ENCODE data around the gene CELF4. TPM values are rescaled to one million over a fixed set of nuclear protein-coding genes. Genes with fewer than 3 reads are reported as not detected.

Gene CELF4
- polyA plus RNA-seq, 2 donors, result 0.02 to 0.06 TPM

- H3K4me1 ChIP-seq (ENCODE audit: control insufficient read depth in 2 of 2, insufficient read depth in 2 of 2, low read length in 1 of 2), result peaks cover 0 to 7% of the 10 kb centered on the region in 2 donors
- no peak overlapping the region for H3K4me3 ChIP-seq (ENCODE audit: low read depth in 1 of 2, low read length in 2 of 2)
- H3K9me3 ChIP-seq (ENCODE audit: control insufficient read depth in 2 of 2, insufficient read depth in 1 of 2, low read depth in 1 of 2, low read length in 1 of 2), result no peaks in the 10 kb centered on the region
- no peak overlapping the region for H3K27ac ChIP-seq (ENCODE audit: low read depth in 2 of 2, low read length in 1 of 2)
- H3K27me3 ChIP-seq (ENCODE audit: control insufficient read depth in 1 of 2, insufficient read depth in 2 of 2, low read length in 2 of 2), result peaks cover 0 to 2% of the 10 kb centered on the region in 2 donors
- no peaks in the 10 kb centered on the region for H3K36me3 ChIP-seq (ENCODE audit: control insufficient read depth in 2 of 2, insufficient read depth in 2 of 2, low read length in 1 of 2)
- 38 to 57% methylated on average over 3 of the region's 3 CpGs for WGBS, 2 donors
These were observed 209.8 kb downstream of the CELF4 start for GRCh38 chr18:37355772-37356171.

GRCh38 chr18:37351110-37351509, 214.5 kb downstream of the CELF4 start:
- H3K4me1 ChIP-seq (ENCODE audit: control insufficient read depth in 2 of 2, insufficient read depth in 2 of 2, low read length in 1 of 2), result no peaks in the 10 kb centered on the region
- WGBS, 2 donors, result 67 to 70% methylated on average over 9 of the region's 9 CpGs
- no peaks in the 10 kb centered on the region for H3K36me3 ChIP-seq (ENCODE audit: control insufficient read depth in 2 of 2, insufficient read depth in 2 of 2, low read length in 1 of 2)
- H3K4me3 ChIP-seq (ENCODE audit: low read depth in 1 of 2, low read length in 2 of 2), result no peak overlapping the region
- H3K27ac ChIP-seq (ENCODE audit: low read depth in 2 of 2, low read length in 1 of 2), result no peak overlapping the region
- H3K9me3 ChIP-seq (ENCODE audit: control insufficient read depth in 2 of 2, insufficient read depth in 1 of 2, low read depth in 1 of 2, low read length in 1 of 2), result no peaks in the 10 kb centered on the region
- H3K27me3 ChIP-seq (ENCODE audit: control insufficient read depth in 1 of 2, insufficient read depth in 2 of 2, low read length in 2 of 2), result peaks cover 0 to 2% of the 10 kb centered on the region in 2 donors

GRCh38 chr18:37348729-37349128, 216.9 kb downstream of the CELF4 start:
- peaks cover 0 to 3% of the 10 kb centered on the region in 2 donors for H3K27me3 ChIP-seq (ENCODE audit: control insufficient read depth in 1 of 2, insufficient read depth in 2 of 2, low read length in 2 of 2)
- no peak overlapping the region for H3K27ac ChIP-seq (ENCODE audit: low read depth in 2 of 2, low read length in 1 of 2)
- no peaks in the 10 kb centered on the region for H3K9me3 ChIP-seq (ENCODE audit: control insufficient read depth in 2 of 2, insufficient read depth in 1 of 2, low read depth in 1 of 2, low read length in 1 of 2)
- WGBS, 2 donors, result 66 to 78% methylated on average over 2 of the region's 2 CpGs
- no peaks in the 10 kb centered on the region for H3K4me1 ChIP-seq (ENCODE audit: control insufficient read depth in 2 of 2, insufficient read depth in 2 of 2, low read length in 1 of 2)
- H3K4me3 ChIP-seq (ENCODE audit: low read depth in 1 of 2, low read length in 2 of 2), result no peak overlapping the region
- no peaks in the 10 kb centered on the region for H3K36me3 ChIP-seq (ENCODE audit: control insufficient read depth in 2 of 2, insufficient read depth in 2 of 2, low read length in 1 of 2)

- no peaks in the 10 kb centered on the region for H3K36me3 ChIP-seq (ENCODE audit: control insufficient read depth in 2 of 2, insufficient read depth in 2 of 2, low read length in 1 of 2)
- no peak overlapping the region for H3K27ac ChIP-seq (ENCODE audit: low read depth in 2 of 2, low read length in 1 of 2)
- peaks cover 0 to 3% of the 10 kb centered on the region in 2 donors for H3K27me3 ChIP-seq (ENCODE audit: control insufficient read depth in 1 of 2, insufficient read depth in 2 of 2, low read length in 2 of 2)
- H3K4me3 ChIP-seq (ENCODE audit: low read depth in 1 of 2, low read length in 2 of 2), result no peak overlapping the region
- 65 to 75% methylated on average over 3 of the region's 3 CpGs for WGBS, 2 donors
- no peaks in the 10 kb centered on the region for H3K9me3 ChIP-seq (ENCODE audit: control insufficient read depth in 2 of 2, insufficient read depth in 1 of 2, low read depth in 1 of 2, low read length in 1 of 2)
- peaks cover 0 to 3% of the 10 kb centered on the region in 2 donors for H3K4me1 ChIP-seq (ENCODE audit: control insufficient read depth in 2 of 2, insufficient read depth in 2 of 2, low read length in 1 of 2)
These were observed 219.6 kb downstream of the CELF4 start for GRCh38 chr18:37346048-37346447.

GRCh38 chr18:37343542-37343851, 222.1 kb downstream of the CELF4 start:
- no peaks in the 10 kb centered on the region for H3K36me3 ChIP-seq (ENCODE audit: control insufficient read depth in 2 of 2, insufficient read depth in 2 of 2, low read length in 1 of 2)
- 17 to 23% methylated on average over 7 of the region's 7 CpGs for WGBS, 2 donors
- no peak overlapping the region for H3K27ac ChIP-seq (ENCODE audit: low read depth in 2 of 2, low read length in 1 of 2)
- no peak overlapping the region for H3K4me3 ChIP-seq (ENCODE audit: low read depth in 1 of 2, low read length in 2 of 2)
- H3K9me3 ChIP-seq (ENCODE audit: control insufficient read depth in 2 of 2, insufficient read depth in 1 of 2, low read depth in 1 of 2, low read length in 1 of 2), result no peaks in the 10 kb centered on the region
- peaks cover 0 to 3% of the 10 kb centered on the region in 2 donors for H3K27me3 ChIP-seq (ENCODE audit: control insufficient read depth in 1 of 2, insufficient read depth in 2 of 2, low read length in 2 of 2)
- H3K4me1 ChIP-seq (ENCODE audit: control insufficient read depth in 2 of 2, insufficient read depth in 2 of 2, low read length in 1 of 2), result peaks cover 0 to 3% of the 10 kb centered on the region in 2 donors

- Histone ChIP-seq H3K4me1 (ENCODE audit: control insufficient read depth in 2 of 2, insufficient read depth in 2 of 2, low read length in 1 of 2) (peaks cover 0 to 3% of the 10 kb centered on the region in 2 donors), H3K27me3 (ENCODE audit: control insufficient read depth in 1 of 2, insufficient read depth in 2 of 2, low read length in 2 of 2) (peaks cover 0 to 3% of the 10 kb centered on the region in 2 donors), H3K9me3 (ENCODE audit: control insufficient read depth in 2 of 2, insufficient read depth in 1 of 2, low read depth in 1 of 2, low read length in 1 of 2) (no peaks in the 10 kb centered on the region), H3K4me3 (ENCODE audit: low read depth in 1 of 2, low read length in 2 of 2) (no peak overlapping the region), H3K36me3 (ENCODE audit: control insufficient read depth in 2 of 2, insufficient read depth in 2 of 2, low read length in 1 of 2) (no peaks in the 10 kb centered on the region), H3K27ac (ENCODE audit: low read depth in 2 of 2, low read length in 1 of 2) (no peak overlapping the region)
- WGBS, 2 donors, result 81 to 84% methylated on average over 5 of the region's 5 CpGs
These were observed 224.0 kb downstream of the CELF4 start for GRCh38 chr18:37341473-37342086.

GRCh38 chr18:37341016-37341415, 224.6 kb downstream of the CELF4 start:
- Histone ChIP-seq H3K36me3 (ENCODE audit: control insufficient read depth in 2 of 2, insufficient read depth in 2 of 2, low read length in 1 of 2) (no peaks in the 10 kb centered on the region), H3K27me3 (ENCODE audit: control insufficient read depth in 1 of 2, insufficient read depth in 2 of 2, low read length in 2 of 2) (peaks cover 0 to under 1% of the 10 kb centered on the region in 2 donors), H3K9me3 (ENCODE audit: control insufficient read depth in 2 of 2, insufficient read depth in 1 of 2, low read depth in 1 of 2, low read length in 1 of 2) (no peaks in the 10 kb centered on the region), H3K4me3 (ENCODE audit: low read depth in 1 of 2, low read length in 2 of 2) (no peak overlapping the region), H3K27ac (ENCODE audit: low read depth in 2 of 2, low read length in 1 of 2) (no peak overlapping the region), H3K4me1 (ENCODE audit: control insufficient read depth in 2 of 2, insufficient read depth in 2 of 2, low read length in 1 of 2) (peaks cover 0 to 3% of the 10 kb centered on the region in 2 donors)
- WGBS, 2 donors, result 35 to 42% methylated on average over 2 of the region's 2 CpGs

- Histone ChIP-seq H3K4me1 (ENCODE audit: control insufficient read depth in 2 of 2, insufficient read depth in 2 of 2, low read length in 1 of 2) (peaks cover 3 to 9% of the 10 kb centered on the region in 2 donors), H3K9me3 (ENCODE audit: control insufficient read depth in 2 of 2, insufficient read depth in 1 of 2, low read depth in 1 of 2, low read length in 1 of 2) (no peaks in the 10 kb centered on the region), H3K36me3 (ENCODE audit: control insufficient read depth in 2 of 2, insufficient read depth in 2 of 2, low read length in 1 of 2) (no peaks in the 10 kb centered on the region), H3K27ac (ENCODE audit: low read depth in 2 of 2, low read length in 1 of 2) (no peak overlapping the region), H3K27me3 (ENCODE audit: control insufficient read depth in 1 of 2, insufficient read depth in 2 of 2, low read length in 2 of 2) (no peaks in the 10 kb centered on the region), H3K4me3 (ENCODE audit: low read depth in 1 of 2, low read length in 2 of 2) (no peak overlapping the region)
- 74 to 78% methylated on average over 11 of the region's 11 CpGs for WGBS, 2 donors
These were observed 225.8 kb downstream of the CELF4 start for GRCh38 chr18:37339701-37340215.

- no peaks in the 10 kb centered on the region for H3K27me3 ChIP-seq (ENCODE audit: control insufficient read depth in 1 of 2, insufficient read depth in 2 of 2, low read length in 2 of 2)
- WGBS, 2 donors, result 89 to 93% methylated on average over 27 of the region's 27 CpGs
These were observed 228.9 kb downstream of the CELF4 start for GRCh38 chr18:37336568-37337285.

GRCh38 chr18:37335409-37335736, 230.2 kb downstream of the CELF4 start:
- Histone ChIP-seq H3K9me3 (ENCODE audit: control insufficient read depth in 2 of 2, insufficient read depth in 1 of 2, low read depth in 1 of 2, low read length in 1 of 2) (no peaks in the 10 kb centered on the region), H3K4me1 (ENCODE audit: control insufficient read depth in 2 of 2, insufficient read depth in 2 of 2, low read length in 1 of 2) (peaks cover 3 to 8% of the 10 kb centered on the region in 2 donors), H3K27ac (ENCODE audit: low read depth in 2 of 2, low read length in 1 of 2) (no peak overlapping the region), H3K4me3 (ENCODE audit: low read depth in 1 of 2, low read length in 2 of 2) (no peak overlapping the region), H3K36me3 (ENCODE audit: control insufficient read depth in 2 of 2, insufficient read depth in 2 of 2, low read length in 1 of 2) (no peaks in the 10 kb centered on the region), H3K27me3 (ENCODE audit: control insufficient read depth in 1 of 2, insufficient read depth in 2 of 2, low read length in 2 of 2) (no peaks in the 10 kb centered on the region)
- 66 to 76% methylated on average over 3 of the region's 3 CpGs for WGBS, 2 donors

More at GRCh38 chr18:37336568-37337285, 228.9 kb downstream of the CELF4 start:
- H3K4me1 ChIP-seq (ENCODE audit: control insufficient read depth in 2 of 2, insufficient read depth in 2 of 2, low read length in 1 of 2), result peaks cover 3 to 6% of the 10 kb centered on the region in 2 donors
- no peaks in the 10 kb centered on the region for H3K9me3 ChIP-seq (ENCODE audit: control insufficient read depth in 2 of 2, insufficient read depth in 1 of 2, low read depth in 1 of 2, low read length in 1 of 2)
- H3K27ac ChIP-seq (ENCODE audit: low read depth in 2 of 2, low read length in 1 of 2), result no peak overlapping the region
- H3K36me3 ChIP-seq (ENCODE audit: control insufficient read depth in 2 of 2, insufficient read depth in 2 of 2, low read length in 1 of 2), result no peaks in the 10 kb centered on the region
- no peak overlapping the region for H3K4me3 ChIP-seq (ENCODE audit: low read depth in 1 of 2, low read length in 2 of 2)

All from esophagus (tissue), 2 donors.